Loucy (cell line): ENCODE results near the gene DACH1.

Experiments
- CTCF ChIP-seq: fragments of 200-600 bp; sonication (generic); conservative IDR thresholded peaks from 2 replicates; pipeline ENCODE4 v1.5.1; 2014; ENCODE audit warnings: mild to moderate bottlenecking, antibody characterized with exemption, low read length
- EZH2phosphoT487 ChIP-seq: fragments of 200-600 bp; IDR thresholded peaks from 2 replicates; pipeline ENCODE4 v1.6.1; 2018; ENCODE audit warnings: antibody characterized with exemption, mild to moderate bottlenecking, moderate library complexity, borderline replicate concordance

GRCh38 chr13:71754407-71754974 lies 112.5 kb downstream of the DACH1 start:
- TF ChIP-seq CTCF: peak; percentile 51
- no peak for TF ChIP-seq EZH2phosphoT487
